Muscle of back (tissue), 11 donors: Measurements from ENCODE around the gene PEX6. TPM values are rescaled to one million over a fixed set of nuclear protein-coding genes. Genes with fewer than 3 reads are reported as not detected.
A peak's percentile ranks its signal among the peaks of the same experiment; 100 is the strongest.
"Not testable (repeated sequence)": the region's sequence is repeated elsewhere in the genome, so short reads cannot be mapped to it uniquely, and the experiment has no call there.

Source experiments
- DNase-seq, 3 donors: peaks; one replicate each; pipeline versions ENCODE4 v3.0.0 to v3.0.0-alpha.2; 2013
- polyA plus RNA-seq, 10 donors: library from polyadenylated mRNA; unstranded; fragments of 120-200 nt; gene quantifications; one replicate each; pipeline ENCODE4 v1.2.1, GENCODE V29; 2013; ENCODE audit not compliant: insufficient read length in 10 of 10

The PEX6 gene
- polyA plus RNA-seq, 10 donors = 8.4 to 27.6 (median 16.2) TPM

DNA sequence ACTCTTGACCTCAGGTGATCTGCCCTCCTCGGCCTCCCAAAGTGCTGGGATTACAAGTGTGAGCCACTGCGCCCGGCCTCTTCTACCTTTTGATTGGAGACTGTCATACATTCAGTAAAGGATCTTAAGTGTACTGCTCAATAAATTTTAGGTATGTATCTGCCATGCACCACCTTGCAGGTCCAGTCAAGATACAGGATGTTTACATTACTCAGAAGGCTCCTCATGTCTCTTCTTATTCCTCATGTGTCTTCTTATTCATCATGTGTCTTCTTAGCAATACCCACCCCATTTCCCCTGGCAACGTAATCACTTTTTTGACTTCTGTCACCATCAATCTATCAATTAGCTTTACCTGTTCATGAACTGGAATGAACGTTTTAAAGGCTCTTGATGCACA lies 26.9 kb upstream of the PEX6 start:
- DNase-seq = no peak

DNA sequence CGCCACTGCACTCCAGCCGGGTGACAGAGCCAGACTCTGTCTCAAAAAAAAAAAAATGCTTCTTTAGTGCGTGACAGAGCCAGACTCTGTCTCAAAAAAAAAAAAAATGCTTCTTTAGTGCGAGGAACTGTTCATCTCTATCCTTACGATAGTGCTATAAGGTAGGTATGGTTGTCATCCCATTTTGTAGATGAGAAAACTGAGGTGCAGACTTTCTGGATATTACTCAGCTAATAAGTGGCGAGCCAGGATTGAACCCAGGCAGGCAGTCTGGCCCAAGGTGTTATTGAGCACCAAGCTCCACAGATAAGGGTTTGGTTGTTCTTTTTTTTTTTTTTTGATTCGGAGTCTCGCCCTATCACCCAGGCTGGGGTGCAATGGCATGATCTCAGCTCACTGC lies 22.9 kb upstream of the PEX6 start:
- DNase-seq = no peak

DNA sequence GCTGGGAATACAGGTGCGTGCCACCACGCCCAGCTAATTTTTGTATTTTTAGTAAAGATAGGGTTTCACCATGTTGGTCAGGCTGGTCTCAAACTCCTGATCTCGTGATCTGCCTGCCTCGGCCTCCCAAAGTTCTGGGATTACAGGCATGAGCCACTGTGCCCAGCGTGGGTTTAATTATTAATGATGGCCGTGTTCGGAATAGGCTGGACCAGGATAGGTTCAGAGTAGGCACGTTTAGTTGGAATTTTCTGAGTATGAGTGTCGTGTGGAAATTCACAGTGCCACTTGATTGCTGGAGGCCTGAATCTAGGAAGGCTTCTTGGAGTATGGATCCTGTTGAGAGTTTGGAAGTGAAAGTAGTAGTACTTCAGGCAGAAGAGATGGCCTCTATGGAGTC lies 19.2 kb upstream of the PEX6 start:
- not testable (repeated sequence) for DNase-seq

DNA sequence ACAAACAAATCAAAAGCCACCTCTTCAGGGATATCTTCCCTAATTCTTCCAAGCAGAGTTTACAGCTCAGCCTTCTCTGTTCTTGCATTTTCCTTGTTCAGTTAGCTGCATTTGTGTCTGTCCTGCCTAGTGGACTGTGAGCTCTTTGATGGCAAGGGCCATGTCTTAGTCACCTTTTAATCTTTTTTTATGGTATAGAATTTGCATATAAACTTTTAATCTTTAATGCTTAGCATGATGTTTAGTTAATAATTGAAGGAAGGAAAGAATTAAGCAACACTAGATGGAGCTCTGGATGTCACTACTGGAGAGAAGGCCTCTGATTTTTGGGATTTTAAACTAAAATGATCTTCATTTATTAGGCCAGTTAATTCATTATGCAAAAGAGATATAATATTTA lies 17.5 kb upstream of the PEX6 start:
- DNase-seq = no peak

DNA sequence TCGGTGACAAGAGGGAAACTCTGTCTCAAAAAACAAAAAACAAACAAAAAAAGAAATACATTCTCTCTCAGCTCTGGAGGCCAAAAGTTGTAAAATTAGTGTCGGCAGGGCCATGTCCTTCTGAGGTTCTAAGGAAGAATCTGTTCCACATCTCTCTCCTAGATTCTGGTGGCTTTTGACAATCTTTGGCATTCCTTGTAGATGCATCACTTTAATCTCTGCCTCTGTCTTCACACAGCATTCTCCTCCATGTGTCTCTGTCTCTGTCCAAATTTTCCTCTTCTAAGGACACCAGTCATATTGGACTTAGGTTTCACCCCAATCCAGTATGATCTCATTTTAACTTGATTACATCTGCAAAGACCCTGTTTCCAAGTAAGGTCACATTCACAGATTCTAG lies 14.5 kb upstream of the PEX6 start:
- DNase-seq = no peak

DNA sequence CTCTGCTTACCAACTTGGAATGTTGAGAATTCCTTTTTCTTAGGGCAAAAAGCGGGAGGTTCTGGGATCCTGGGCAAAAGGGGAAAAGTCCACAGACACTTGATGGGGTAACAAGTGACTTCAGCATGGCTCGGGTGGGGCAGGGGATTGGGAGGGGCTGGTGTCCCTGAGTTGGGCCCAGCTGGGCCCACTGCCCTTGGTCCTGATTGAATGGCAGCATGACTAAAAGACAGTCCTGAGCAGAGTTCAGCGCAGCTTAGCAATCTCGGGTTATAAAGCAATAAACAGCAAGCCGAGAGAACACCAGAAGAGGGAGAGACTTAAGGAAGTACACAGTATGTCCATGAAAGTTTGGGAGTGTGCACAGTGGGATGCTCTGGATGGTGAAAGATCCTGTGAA lies 10.9 kb upstream of the PEX6 start:
- no peak for DNase-seq

DNA sequence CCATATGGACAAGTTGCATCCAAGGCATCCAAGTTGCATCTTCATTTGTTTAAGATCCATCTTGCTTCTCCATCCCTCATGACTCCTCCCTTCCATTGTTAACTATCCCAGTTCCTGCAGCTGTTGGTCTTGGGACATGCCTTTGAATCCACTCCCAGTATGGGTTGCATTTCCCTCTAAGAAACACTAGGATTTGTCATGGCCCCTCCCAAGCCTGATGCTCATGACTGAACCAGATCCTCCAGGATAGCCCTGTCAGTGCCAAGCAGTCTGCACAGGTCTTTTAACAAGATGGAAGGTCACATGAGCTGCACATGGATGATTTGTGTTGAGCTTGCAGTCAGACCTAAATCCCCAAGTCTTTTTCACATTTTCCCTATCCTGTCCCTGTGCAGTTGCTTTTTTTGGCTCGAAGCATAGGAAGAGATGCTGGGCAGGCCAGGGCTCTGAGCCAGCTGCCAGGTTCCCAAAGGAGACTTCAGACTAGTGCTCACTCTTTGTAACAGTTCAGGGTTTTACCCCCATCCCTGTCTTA lies 9.6 kb upstream of the PEX6 start:
- no peak for DNase-seq

DNA sequence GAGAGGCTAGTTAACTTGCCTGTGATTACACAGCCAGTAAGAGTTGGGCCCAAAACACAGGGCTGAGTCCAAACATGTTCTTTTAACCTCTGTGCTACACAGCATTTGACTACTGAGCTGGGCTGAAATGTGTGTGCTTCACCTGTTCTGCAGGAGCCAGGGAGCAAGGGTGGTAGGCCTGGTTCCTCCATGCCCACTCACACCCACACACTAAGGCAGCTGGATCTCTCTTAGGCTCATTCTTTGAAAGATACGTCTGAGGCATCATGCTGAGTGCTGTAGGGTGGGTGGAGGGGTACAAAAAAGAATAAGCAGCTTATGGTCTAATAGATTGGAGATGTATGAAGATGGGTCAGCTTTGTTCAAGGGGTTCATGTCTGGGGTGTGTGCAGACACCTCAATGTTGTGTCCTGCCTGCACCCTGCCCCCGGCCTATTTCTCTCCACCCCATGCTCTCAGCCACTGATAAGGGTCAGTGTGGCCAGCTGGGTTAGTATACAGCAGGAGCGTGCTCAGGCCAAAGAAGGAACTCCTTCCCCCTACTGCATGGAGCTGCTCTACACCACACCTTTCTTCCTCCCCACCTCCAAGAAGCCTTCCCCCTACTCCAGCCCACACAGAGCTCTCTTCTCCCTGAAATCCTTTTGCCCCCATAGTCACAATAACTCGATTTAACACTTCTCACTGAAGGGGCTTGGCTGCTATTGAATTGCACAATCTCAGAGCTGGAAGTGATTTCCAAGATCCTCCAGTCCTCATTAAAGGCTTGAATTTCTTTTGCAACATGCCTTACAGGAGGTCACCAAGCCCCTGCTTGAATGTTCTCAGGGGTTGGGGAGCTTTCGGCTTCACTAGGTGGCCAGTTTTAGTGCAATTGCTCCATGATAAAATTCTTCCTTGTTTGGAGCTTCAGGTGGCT lies 8.8 kb upstream of the PEX6 start:
- DNase-seq = no peak

DNA sequence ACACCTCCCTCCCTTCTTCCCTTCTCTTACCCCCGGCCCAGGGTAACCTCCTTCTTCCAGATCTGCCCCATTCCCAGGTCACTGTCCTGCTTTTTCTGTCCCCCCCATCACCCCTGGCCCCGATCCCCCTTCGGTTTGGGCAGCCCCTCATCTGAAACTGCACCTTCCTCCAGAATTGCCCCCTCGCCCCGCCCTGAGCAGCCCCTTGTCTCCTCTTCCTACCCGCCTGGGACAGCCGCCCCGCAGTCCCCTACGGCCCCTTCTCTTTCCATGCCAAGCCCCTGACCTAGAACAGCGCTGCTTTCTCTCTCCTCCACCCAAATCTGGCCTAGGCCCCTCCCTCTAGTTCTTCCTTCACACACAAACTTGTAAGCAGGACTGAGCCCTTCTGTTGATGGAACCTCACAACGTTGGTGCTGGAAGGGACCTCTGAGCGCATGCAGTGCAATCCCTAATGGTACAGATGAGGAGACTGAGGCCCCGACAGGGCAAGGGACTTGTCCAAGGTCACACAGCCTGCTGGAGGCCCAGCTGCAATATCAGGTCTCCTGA lies 6.0 kb upstream of the PEX6 start:
- DNase-seq = peak in 1 of 3 donors; percentile 63

DNA sequence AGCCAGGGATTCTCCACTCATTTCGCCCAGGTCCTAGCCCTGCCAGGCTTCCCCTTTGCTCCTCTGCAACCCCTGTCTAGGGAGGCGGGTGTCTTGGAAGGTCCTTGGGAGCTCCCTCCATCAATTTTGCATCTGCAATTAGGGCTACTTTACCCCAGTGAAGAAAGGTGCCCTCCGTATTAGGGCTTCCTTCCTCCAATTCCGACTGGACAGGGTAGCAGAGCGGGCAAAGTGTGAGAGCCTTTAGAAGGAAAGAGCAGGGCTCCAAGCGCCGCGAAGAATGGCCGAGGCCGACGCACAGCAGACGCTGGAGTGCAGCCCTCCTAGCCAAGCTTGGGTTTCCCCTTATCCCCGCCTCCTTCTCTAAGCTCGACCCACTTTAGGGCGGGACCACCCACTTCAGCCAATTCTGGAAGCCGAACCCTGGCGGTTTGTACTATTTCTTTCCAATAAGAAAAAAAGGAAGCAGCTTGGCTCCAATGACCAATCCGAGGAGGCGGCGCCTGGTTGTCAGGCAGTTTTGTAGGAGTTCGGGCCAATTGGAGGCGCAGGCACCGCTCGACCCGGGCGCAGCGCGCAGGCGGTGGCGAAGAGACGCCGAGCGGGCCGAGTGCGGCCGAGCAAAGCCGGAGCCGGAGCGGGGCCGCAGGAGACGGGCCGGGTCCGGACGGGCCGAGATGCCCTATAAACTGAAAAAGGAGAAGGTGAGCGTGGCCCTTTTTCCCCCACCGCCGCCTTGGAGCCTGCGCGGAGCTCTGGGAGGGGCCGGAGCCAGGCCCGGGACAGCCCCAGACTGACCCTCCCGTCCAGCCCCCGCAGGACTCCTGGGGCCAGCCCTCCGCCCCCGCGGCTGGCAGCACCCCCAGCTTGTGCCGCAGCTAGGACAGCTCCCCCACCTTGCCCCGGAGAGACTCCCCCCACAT lies 5.3 kb upstream of the PEX6 start, which contains the start of gene PPP2R5D:
PPP2R5D (plus strand) TSS at position 570 of the 923 bp plus-strand sequence; CDS start at position 678, 108 bp downstream.
- peak; percentile 98 to 99 (median 99) for DNase-seq

DNA sequence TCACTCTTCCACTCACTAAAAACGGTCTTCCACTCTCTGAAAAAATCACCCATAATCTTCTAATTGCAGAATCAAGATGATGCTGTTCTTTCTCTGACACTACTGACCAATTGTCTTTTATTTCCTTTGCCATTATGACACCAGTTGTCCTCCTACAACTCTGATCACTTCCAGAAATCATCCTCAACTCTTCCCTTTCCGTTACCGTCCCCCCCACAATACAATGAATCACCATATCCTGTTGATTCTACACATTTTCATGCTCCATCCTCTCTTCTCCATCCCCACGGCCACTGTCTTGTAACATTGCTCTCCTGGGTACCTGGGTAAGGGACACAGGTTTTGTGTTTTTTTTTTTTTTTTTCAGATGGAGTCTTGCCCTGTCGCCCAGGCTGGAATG lies 2.9 kb upstream of the PEX6 start:
- DNase-seq = no peak

DNA sequence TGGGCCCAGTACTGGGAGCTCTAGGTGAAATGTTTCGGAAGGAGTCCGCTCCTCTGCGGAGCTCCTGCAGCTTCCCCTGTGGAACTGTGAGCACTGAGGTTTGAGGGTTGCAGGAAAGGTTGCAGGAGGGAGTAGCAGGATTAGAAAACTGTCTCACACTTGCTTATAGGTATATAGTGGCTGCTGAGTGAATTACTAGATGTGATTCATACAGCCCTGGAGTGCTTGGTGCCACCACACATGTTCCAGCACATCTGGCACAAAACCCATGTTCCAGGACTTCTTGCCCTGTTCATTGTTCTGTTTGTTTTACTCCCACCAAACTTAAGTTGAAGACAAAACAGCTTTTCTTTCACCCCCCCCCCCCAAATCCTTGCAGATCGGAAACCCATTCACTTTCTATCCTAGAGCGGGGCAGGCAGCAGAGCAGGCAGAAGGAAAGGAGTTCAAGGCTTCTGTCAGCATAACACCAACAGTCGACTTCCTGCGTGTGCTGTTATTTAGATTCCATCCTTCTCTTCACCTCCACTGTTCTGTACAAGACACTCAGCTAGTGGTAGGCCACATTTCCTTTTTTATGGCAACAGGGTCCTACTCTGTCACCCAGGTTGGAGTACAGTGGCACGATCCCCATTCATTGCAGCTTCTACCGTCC lies 669 bp upstream of the PEX6 start:
- no peak for DNase-seq

DNA sequence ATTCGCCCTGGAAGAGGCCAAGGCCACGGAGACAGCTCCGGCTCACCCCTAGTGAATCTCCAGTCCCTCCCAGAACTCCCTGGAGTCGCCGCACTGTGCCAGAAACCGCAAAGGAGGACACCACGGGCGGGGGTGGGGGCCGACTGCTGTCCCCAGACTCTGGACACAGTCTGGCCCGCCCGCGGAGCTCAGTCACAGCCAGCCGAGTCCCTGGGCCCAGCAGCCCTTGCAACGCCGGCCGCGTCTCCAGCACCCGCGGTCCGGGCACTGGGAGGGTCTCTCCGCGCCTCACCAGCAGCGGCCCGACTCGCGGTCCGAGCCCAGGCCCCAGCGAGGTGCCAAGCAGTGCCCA lies 518 bp downstream of the PEX6 start:
- peak in 1 of 3 donors; percentile 54 for DNase-seq

DNA sequence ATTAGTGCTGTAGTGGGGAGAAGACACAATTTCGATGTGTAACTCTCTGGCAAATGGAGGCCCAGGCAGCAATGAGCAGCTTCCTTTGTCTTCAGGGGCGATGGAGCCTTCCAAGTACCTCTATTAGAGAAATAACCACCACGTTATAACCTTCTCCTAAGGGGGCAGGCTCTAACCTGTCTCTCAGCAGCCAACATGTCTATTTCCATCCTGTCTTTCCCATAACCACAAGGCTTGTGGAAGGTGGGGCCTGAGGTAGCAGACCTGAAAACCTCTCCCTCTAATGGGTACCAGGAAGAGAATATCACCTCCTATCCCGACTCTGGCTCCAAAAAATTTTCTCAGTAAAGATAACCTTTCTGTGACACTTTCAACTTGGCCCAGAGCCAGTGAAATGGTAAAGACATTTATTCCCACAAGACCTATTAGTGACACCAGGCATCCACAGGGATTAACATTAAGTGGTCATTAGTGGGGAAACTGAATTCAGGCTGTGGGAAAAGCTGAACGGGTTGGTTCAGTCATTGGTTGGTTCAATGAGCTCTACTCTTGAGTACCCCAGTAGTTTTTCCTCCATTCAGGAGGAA lies 4.0 kb downstream of the PEX6 start:
- no peak for DNase-seq

DNA sequence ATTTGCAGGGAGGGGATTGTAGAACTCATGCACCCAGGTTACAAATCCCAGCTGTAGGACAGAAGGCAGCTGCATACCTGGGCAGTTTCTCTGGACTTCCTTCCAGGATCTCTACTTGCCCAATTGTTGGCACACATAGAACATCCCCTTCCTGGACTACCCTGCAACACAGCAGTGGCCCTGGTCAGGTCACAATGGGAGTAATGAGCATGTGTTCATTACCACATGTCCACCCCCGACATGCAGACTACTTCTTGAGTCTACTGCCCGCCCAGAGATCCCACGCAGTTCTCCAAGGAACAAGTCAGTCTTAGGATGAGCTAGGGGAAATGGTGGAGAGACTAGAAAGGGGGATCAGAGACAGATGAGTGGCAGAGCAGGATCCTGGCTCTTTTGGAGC lies 5.1 kb downstream of the PEX6 start:
- no peak for DNase-seq

DNA sequence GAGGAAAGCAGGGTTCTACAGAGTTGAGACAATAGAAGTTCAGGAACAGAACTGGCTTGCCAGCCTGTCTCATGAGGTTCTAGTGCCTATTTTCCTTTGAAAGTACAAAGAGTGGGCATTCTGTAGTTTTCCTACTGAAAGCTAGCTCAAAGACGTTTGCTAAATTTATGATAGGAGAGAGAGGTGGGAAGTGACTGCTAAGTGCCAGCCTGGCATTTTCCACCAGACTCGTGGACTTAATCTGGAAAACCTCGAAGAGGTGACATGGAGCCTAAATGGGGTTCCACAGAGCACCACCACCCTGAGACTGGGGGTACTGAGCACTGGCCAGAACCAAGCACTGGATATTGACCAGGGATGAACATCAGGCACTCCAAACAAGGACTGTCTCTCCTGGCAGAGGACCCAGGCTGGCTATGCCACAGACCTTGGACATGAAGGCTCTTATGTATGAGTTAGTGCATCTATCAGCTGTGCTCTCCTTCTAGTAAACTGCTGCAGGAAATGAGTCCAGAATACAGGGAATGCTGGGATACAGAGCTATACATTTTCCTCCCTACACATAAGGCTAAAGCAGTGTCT lies 7.1 kb downstream of the PEX6 start:
- DNase-seq = no peak

DNA sequence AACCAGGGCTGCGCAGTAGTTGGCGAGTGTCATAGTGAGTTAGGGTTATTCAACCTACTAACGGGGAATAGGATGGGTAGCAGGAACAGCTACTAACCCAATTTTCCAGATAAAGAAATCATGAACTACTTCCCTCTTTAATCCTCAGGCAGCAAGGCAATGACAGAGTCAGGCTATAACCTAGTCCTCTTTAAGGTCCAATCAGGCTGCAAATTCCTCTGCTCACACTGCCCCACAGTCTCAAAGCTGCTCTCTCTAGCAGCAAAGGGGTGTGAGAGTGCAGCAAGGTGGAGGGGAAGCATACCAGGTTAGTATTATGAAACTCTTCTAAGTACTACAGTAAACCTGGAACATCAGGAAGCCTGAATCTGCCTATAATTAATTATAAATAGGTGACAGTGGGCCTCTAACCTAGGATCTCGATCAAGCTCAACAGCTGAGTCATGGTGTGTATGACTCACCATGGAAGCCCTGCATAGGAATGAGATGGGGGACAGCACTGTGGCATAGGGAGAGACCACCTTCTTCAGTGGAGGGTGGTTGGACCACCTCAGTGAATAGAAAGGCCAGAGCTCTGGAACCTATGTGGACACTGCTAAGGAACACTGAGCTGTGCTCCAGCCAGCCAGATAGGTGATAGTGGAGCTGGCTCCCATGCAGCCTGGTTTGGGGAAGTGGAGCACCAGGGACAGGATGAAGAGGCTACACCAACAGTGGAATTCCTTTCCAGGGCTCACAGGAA lies 7.9 kb downstream of the PEX6 start:
- DNase-seq = no peak

DNA sequence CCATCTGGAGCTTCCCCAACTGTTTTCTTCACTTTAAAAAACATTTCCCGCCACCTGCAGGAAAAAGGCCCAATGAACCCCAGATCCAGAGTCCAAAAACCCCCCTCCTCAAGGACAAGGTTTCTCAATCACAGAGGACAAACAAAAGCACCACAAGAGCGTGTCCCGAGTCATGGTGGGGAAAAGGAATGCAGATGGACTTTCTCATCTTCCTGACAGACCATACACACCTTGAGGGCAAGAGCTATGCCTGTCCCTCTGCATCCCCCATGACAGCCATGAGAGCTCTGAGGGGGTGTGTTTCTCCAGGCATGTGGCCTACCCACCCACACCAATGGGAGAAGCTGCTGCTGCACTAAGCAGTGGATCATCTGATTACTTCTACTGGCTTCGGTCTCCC lies 9.0 kb downstream of the PEX6 start:
- DNase-seq = no peak

DNA sequence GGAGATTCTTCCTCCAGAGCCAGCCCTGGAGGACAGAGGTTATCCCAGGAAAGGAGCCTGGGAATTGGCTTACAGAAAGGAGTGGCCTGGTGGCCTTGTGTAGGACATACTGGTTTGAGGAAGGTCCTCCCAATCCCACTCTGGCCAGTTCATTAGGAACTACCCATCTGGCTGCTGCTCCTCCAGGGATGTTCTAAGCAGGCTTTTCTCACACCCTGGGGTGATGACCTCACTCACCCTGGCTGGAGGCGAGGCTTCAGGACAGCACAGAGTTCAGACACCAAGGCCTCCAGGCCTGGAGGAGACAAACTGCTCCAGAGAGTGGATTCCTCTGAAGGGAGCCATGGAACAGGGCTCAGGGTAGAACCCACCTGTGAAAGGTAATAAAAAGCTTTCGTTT lies 9.6 kb downstream of the PEX6 start:
- DNase-seq = no peak

DNA sequence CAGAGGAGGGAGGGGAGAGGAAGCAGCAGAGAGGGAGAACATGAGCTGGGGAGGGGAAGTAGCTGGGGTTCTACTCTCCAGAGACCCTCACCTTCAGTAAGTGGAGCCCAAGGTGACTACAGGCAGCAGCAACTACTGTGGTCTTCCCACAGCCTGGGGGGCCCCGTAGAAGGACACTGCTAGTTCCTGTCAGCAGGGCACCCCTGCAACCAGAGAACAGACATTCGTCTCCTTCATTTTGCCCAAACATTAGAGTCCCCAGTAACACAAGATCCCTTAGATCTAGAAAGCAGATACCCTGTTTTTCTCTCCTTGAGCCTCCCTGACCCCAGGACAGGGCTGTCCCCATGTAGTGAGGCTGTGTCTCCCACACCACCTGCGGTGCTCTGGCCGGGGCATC lies 10.2 kb downstream of the PEX6 start:
- DNase-seq = no peak
